Measurements from ENCODE around the gene HELQ. TPM values are rescaled to one million over a fixed set of nuclear protein-coding genes. Genes with fewer than 3 reads are reported as not detected.

The HELQ gene
- total and polyA plus RNA-seq, 2 of the 13 experiments (the other 11 are each of a cell fraction or from before 2014, with no cell fraction given): 6.6 to 10.8 TPM

- TF ChIP-seq NR0B2 (CRISPR knock-in tag; IDR thresholded peaks at IDR 0.05) (peak; percentile 36; the same call in 1 of the 2 replicates), KDM1A (CRISPR knock-in tag; IDR thresholded peaks at IDR 0.05) (peak; percentile 60; the same call in 1 of the 2 replicates), ZNF709 (CRISPR knock-in tag; IDR thresholded peaks at IDR 0.05) (peak; percentile 95), MTF1 (CRISPR knock-in tag; IDR thresholded peaks at IDR 0.05) (no peak), PRDM15 (CRISPR knock-in tag; IDR thresholded peaks at IDR 0.05) (no peak), RCOR2 (CRISPR knock-in tag; IDR thresholded peaks at IDR 0.05) (no peak), CERS6 (CRISPR knock-in tag; IDR thresholded peaks at IDR 0.05) (no peak), FOXJ3 (CRISPR knock-in tag; IDR thresholded peaks at IDR 0.05; ENCODE audit: borderline replicate concordance) (peak; percentile 74), ZNF780A (CRISPR knock-in tag; IDR thresholded peaks at IDR 0.05) (no peak), ESRRA (CRISPR knock-in tag; IDR thresholded peaks at IDR 0.05; ENCODE audit: low read depth) (no peak), ZNF510 (CRISPR knock-in tag; IDR thresholded peaks at IDR 0.05; ENCODE audit: low read depth) (no peak), HDAC1 (CRISPR knock-in tag; IDR thresholded peaks at IDR 0.05) (peak; percentile 92), ZNF354B (CRISPR knock-in tag; IDR thresholded peaks at IDR 0.05) (peak; percentile 92; the same call in 1 of the 2 replicates), E2F1 (CRISPR knock-in tag; IDR thresholded peaks at IDR 0.05) (no peak), ZNF274 (CRISPR knock-in tag; IDR thresholded peaks at IDR 0.05) (no peak), NFAT5 (CRISPR knock-in tag; IDR thresholded peaks at IDR 0.05) (no peak)
Observed at GRCh38 chr4:83455281-83456183, at the start of gene HELQ, which contains the start of gene MRPS18C (continued).
